ENCODE measurements around the gene GNAS-AS1. TPM values are rescaled to one million over a fixed set of nuclear protein-coding genes. Genes with fewer than 3 reads are reported as not detected.

Gene GNAS-AS1
- total and polyA plus RNA-seq, 2 of the 8 experiments (the other 6 are each of a cell fraction or from before 2014, with no cell fraction given): 4.7 to 13.7 TPM

GRCh38 chr20:58842276-58842675 lies 8.4 kb downstream of the GNAS-AS1 start:
- no peak overlapping the region for H2BK15ac ChIP-seq (ENCODE audit: low read length)
- no peaks in the 10 kb centered on the region for H3K9me3 ChIP-seq (ENCODE audit: insufficient read depth in 2 of 2, low read depth in 1 of 2, low read length in 1 of 2)
- no peak overlapping the region for H2AFZ ChIP-seq (ENCODE audit: low read length)
- no peak overlapping the region for H3K14ac ChIP-seq (ENCODE audit: insufficient read length)
- TF ChIP-seq FOSL1 (IDR thresholded peaks at IDR 0.05; ENCODE audit: insufficient read depth, low read depth, low read length): no peak
- TF ChIP-seq POLR2A (IDR thresholded peaks at IDR 0.05; ENCODE audit: control extremely low read depth in 1 of 2, low read depth in 2 of 2, low read length in 2 of 2): 0 out of 3 replicates have a peak, but pooled peaks of 1 of the 2 experiments have one; percentile 4
- TF ChIP-seq SIN3A (conservative IDR thresholded peaks at IDR 0.05 in 1 of 2, IDR thresholded peaks at IDR 0.05 in 1 of 2; ENCODE audit: low read depth in 1 of 2, low read length in 2 of 2): no peak
- TF ChIP-seq ZNF274 (IDR thresholded peaks at IDR 0.05; ENCODE audit: borderline replicate concordance, extremely low read depth, low read length): no peak
- no peak for TF ChIP-seq SUZ12 (IDR thresholded peaks at IDR 0.05; ENCODE audit: low read length)
- H3K36me3 ChIP-seq (ENCODE audit: control insufficient read depth in 2 of 4, insufficient read depth in 4 of 4, low read length in 3 of 4): peaks cover 2 to 47% (median 17%) of the 10 kb centered on the region in 4 experiments; a peak in 6 of 8 replicates
- H3K56ac ChIP-seq (replicated peaks; ENCODE audit: insufficient read length, low read depth, low read length): peak overlapping the region; percentile 24
- peak overlapping the region; percentile 3; the same call in 1 of the 2 replicates for H2BK12ac ChIP-seq (ENCODE audit: low read depth, low read length)
- no peak overlapping the region for H4K8ac ChIP-seq (ENCODE audit: extremely low read depth, insufficient read depth, low read length)
- peaks cover 2 to 7% of the 10 kb centered on the region in 2 experiments for H4K20me1 ChIP-seq (replicated peaks in 1 of 2; ENCODE audit: control insufficient read depth in 1 of 2, insufficient read depth in 2 of 2, low read length in 2 of 2)
- H3K4ac ChIP-seq (replicated peaks; ENCODE audit: insufficient read length, low read depth, low read length): peak overlapping the region; percentile 2
- 0 out of 2 replicates have a peak overlapping the region, but pooled peaks have one; percentile 1 for H2BK20ac ChIP-seq (ENCODE audit: low read length)
- H4K5ac ChIP-seq (ENCODE audit: insufficient read length, low read depth, low read length): peak overlapping the region; percentile 65
- peaks cover 7% of the 10 kb centered on the region; the same call in 1 of the 2 replicates for H3K79me1 ChIP-seq (ENCODE audit: low read depth, low read length)
- FAIRE-seq (no peak), DNase-seq (ENCODE audit: low read depth in 1 of 2, low spot score in 2 of 2) (no peak)
- H3K79me2 ChIP-seq (ENCODE audit: control insufficient read depth in 1 of 2, insufficient read depth in 2 of 2, low read length in 2 of 2): peaks cover 30 to 96% of the 10 kb centered on the region in 2 experiments
- H3K4me3 ChIP-seq (ENCODE audit: extremely low read depth in 1 of 4, insufficient read depth in 2 of 4, low read depth in 3 of 4, low read length in 4 of 4): peak overlapping the region; percentile 49 to 62 (median 60)
- H3K4me2 ChIP-seq (ENCODE audit: insufficient read depth in 1 of 2, low read depth in 2 of 2, low read length in 2 of 2): peak overlapping the region; percentile 69 to 98
- no peak overlapping the region for H3K23ac ChIP-seq (ENCODE audit: insufficient read length)
- H3K9ac ChIP-seq (replicated peaks in 1 of 4; ENCODE audit: extremely low read depth in 1 of 4, low read depth in 3 of 4, low read length in 3 of 4): peak overlapping the region in 2 of 4 experiments; percentile 31 to 55; a peak in 4 of 7 replicates
- peaks cover 16% of the 10 kb centered on the region for H3K23me2 ChIP-seq (ENCODE audit: low read depth, low read length)
- peak overlapping the region; percentile 76 for H3K18ac ChIP-seq (ENCODE audit: extremely low read depth, low read length)
- ChIA-PET CTCF (ENCODE audit: partially characterized antibody) (interaction anchor here (0.7 to 8.7 kb wide), 2 partner anchors 10 to 128 kb away, joined by 3 to 57 read pairs; partner anchors contain the start of genes GNAS and GNAS-AS1), POLR2A (ENCODE audit: partially characterized antibody) (interaction anchor here (0.9 to 13.4 kb wide), 9 partner anchors 3 to 190 kb away, joined by 3 to 163 read pairs (median 42); partner anchors contain the start of genes GNAS, GNAS-AS1, NPEPL1 and STX16)
- H2BK120ac ChIP-seq (replicated peaks; ENCODE audit: low read depth, low read length): peak overlapping the region; percentile 21
- H2BK5ac ChIP-seq (ENCODE audit: low read depth, low read length): peak overlapping the region; percentile 95
- H3K27ac ChIP-seq (ENCODE audit: low read depth, low read length): peak overlapping the region; percentile 71
- H4K91ac ChIP-seq (replicated peaks; ENCODE audit: insufficient read length, low read length): peak overlapping the region; percentile 77
- H3K27me3 ChIP-seq (replicated peaks in 1 of 4; ENCODE audit: control insufficient read depth in 3 of 4, extremely low read depth in 1 of 4, insufficient read depth in 3 of 4, low read length in 3 of 4): peaks cover 0 to 18% (median 11%) of the 10 kb centered on the region in 4 experiments; a peak in 5 of 7 replicates
- H3K4me1 ChIP-seq (replicated peaks in 1 of 4; ENCODE audit: control insufficient read depth in 3 of 4, insufficient read depth in 4 of 4, low read length in 3 of 4): peaks cover 15 to 36% (median 21%) of the 10 kb centered on the region in 4 experiments
- H2AK5ac ChIP-seq (ENCODE audit: low read depth, low read length): no peak overlapping the region
- 40% methylated on average over 20 of the region's 20 CpGs; no CpG with 5 or more reads in 1 of the 2 experiments for WGBS, 2 experiments (ENCODE audit: extremely low coverage in 1 of 2, insufficient coverage in 1 of 2, insufficient read length in 1 of 2, insufficient replicate concordance in 2 of 2, low coverage in 1 of 2, low lambda C conversion rate in 2 of 2, missing lambda C conversion rate in 1 of 2)
